Kidney glomerular epithelial cell (primary cell): Measurements from ENCODE around the gene TOP1.
A peak's percentile ranks its signal among the peaks of the same experiment; 100 is the strongest.
"Not testable (repeated sequence)": the region's sequence is repeated elsewhere in the genome, so short reads cannot be mapped to it uniquely, and the experiment has no call there.

Experiments used
- DNase-seq: peaks from one replicate; lab custom pipeline; 2025; lab: John Stamatoyannopoulos, UW

The TOP1 gene

GRCh38 chr20:41132388-41132775 lies 103.8 kb downstream of the TOP1 start:
- not testable (repeated sequence) for DNase-seq

DNA sequence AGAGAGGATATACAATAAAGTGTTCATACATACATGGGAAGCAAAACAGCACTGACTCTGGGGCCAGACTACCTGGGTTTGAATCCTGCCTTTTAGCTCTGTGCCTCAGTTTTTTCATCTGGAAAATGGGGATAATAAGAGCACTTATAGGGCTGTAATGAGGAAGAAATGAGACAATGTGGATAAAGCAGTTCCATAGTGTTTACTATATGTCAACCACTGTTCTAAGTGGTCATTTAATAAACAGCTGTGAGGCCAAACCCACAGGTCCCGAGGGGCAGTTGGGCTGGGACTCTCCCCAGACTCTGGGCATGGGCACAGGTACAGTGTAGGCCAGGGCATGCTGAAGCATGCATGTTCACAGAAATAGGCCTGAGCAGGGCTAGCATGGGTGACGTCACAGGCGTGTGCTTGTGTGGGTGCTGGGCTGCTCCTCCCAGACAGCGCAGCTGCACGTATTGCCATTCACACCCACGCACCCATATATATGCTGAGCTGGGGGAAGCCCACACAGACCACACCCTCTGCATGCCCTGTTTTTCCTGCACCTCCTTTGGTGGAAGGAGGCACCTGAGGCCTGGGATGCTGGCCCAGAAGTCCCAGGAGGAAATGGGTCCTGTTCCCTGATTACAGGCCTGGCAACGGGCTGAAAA lies 105.2 kb downstream of the TOP1 start:
- DNase-seq = no peak

- no peak for DNase-seq
These were observed 106.0 kb downstream of the TOP1 start for GRCh38 chr20:41134362-41135186.

DNA sequence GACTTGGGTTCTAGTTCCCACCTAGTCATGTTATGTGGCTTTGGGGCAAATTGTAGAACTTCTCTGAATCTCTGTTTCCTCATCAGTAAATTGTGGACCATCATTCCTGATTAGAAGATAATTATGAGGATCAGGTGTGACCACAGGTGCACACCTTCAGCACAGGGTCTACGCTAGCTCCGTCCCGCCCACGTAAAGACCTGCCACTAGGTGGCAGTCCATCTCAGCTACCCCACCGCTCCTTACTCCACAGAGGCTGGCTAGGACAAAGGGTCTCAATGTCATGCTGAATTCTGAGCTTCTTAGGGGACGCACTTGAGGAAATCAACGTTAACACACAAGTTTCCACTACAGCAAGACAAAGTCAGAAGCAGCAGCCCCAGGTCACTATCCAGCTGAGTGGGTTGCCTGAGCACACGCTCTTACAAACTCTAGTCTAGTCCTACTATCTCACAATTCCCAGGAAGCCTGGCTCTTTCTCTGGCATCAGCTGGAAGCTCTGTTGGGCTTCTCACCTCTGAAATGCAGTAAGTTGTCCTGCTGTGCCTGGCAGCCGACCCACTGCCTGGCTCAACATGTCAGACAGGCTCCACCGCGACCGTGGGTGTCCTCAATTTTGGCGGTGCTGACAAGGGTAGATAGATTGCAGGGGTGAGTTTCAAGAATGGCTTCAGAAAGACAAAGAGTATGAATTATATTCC lies 106.7 kb downstream of the TOP1 start:
- peak; percentile 28 for DNase-seq

DNA sequence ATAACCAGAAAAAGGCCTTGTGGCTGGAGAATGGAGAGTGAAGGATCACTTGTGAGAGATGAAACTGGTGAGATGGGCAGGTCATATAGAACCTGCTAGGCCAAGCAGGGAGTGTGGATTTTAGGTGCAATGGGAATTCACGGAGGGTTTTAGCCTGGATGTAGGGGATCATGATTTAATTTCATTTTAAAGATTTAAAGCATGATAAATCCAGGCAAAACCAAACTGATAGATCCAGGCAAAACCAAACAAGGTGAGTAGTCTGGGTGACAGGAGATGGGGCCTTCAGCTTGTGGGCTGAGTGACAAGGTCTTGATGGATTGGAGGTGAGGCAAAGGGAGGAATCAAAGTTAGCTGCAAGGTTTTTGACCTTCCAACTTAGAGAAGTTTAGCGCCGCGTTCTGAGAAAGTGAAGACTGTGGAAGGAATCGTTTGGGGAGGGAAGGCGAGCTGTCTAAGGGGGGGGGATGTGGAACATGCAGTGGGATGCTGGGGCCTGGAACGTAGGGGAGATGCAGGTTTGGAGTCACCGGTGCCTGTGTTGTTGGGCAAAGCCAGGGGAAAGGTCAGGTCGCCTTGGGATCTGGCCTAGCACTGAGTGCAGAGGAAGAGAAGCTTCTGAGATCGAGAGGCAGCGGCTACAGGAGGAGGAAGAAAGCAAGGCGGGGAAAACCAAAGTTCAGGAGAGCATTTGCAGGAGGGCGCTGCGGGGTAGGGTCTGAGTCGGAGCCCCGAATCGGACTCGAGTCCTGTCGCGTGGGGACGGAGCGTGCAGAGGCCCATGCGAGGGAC lies 107.5 kb downstream of the TOP1 start:
- DNase-seq = no peak

- DNase-seq = peak; percentile 32
These were observed 108.3 kb downstream of the TOP1 start, which contains the start of gene PLCG1 for GRCh38 chr20:41136680-41137613. Gene PLCG1, plus strand, starts transcription at chr20:41137543. Its CDS starts 99 bp downstream, at chr20:41137642.

DNA sequence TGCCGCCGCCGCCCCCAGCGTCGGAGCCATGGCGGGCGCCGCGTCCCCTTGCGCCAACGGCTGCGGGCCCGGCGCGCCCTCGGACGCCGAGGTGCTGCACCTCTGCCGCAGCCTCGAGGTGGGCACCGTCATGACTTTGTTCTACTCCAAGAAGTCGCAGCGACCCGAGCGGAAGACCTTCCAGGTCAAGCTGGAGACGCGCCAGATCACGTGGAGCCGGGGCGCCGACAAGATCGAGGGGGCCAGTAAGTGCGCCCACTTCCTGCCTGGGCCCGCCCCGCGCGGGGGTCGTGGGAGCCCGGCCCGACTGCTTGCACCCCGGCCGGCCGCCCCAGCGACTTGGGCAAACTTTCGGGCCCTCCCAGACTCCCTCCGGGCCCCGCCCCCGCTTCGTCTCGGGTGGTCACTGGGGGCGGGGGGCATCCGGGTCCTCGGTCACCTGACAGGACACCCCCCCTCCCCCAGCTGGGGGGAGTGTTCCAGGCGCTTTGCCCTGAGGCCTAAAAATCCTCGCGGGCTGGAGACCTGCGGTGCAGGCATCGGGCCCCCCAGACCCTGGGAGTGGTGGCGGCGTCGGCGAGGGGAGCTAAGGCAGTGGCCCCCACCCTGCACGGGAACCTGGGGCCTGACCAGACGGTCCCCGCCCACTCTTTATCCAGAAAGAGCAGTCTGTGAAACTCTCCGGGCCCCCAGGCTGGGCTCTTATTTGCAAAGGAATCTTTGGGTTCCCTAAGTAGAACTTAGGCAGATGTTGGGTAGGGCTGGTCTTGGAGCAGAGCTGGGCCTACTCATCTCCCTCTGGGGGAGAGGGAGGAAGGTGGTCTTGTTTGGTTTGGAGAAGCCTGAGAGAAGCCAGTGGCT lies 109.2 kb downstream of the TOP1 start:
- DNase-seq = peak; percentile 38

- no peak for DNase-seq
These were observed 110.0 kb downstream of the TOP1 start for GRCh38 chr20:41138475-41139226.

- DNase-seq = no peak
These were observed 110.8 kb downstream of the TOP1 start for GRCh38 chr20:41139227-41140093.

DNA sequence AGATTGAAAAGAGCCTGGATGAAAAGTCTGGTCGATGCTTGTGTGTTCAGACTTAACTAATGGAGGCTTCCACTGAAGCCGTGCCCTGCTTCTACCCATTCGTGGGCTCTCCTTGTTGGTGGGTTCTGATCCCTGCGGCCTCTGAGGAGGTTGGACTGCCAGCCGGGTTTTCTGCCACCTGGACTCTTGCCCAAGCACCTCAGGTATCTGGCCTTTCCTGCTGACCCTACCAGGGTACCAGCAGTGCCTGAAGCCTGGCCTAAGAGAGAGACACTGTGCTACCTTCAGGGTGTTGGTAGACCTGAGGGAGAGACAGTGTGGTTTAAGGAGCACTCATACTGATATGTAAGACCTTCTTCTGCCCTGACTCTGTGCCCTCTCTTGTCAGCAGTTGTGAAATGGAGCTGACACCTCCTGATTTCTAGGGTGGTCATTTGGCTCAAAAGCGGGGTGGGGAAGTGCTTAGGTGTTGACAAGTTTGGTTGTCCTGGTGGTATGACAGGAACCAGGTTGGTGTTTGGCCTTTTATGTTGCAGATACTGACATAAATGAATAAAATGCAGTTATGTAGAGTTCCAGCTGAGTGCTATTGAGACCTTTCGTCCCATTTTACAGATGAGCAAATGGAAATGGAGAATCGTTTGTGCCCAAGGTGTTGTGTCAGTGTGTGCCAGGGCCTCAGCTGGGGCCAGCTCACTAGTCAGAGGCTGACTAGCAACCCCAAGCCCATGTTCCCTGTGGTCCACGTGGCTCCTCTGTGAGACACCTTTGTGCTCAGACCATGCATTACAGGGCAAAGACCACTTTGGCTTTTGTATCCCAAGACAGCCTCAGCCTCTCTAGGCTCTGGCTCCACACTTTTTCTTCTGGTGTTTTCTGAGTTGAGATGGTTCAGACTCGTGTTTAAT lies 111.9 kb downstream of the TOP1 start:
- no peak for DNase-seq

- DNase-seq = no peak
These were observed 112.7 kb downstream of the TOP1 start for GRCh38 chr20:41141153-41141815.

DNA sequence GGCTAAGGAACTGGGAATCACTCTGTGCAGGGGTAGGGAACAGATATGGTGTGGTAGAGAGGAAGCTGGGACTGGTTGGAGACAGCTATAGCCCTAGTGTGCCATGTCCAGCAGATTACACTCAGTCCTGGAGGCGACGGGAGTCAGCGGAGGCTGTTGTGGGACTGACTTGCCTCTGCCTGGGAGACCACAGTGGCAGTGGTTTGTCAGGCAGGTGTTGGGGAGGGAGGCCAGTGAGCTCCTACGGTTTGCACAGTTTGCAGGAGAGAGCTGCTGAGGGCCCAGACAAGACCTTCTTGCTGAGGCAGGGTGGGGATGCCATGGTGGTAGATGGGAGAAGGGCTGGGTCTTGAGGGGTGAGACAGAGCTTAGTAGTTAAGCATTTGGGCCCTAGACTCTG lies 113.6 kb downstream of the TOP1 start:
- no peak for DNase-seq

GRCh38 chr20:41142919-41143318 lies 114.3 kb downstream of the TOP1 start:
- DNase-seq = no peak

GRCh38 chr20:41143354-41143753 lies 114.7 kb downstream of the TOP1 start:
- no peak for DNase-seq

GRCh38 chr20:41145317-41145716 lies 116.7 kb downstream of the TOP1 start:
- no peak for DNase-seq

- no peak for DNase-seq
These were observed 117.4 kb downstream of the TOP1 start for GRCh38 chr20:41145821-41146620.
